ENCODE measurements around the gene RPL32.

RPL32 gene

DNA sequence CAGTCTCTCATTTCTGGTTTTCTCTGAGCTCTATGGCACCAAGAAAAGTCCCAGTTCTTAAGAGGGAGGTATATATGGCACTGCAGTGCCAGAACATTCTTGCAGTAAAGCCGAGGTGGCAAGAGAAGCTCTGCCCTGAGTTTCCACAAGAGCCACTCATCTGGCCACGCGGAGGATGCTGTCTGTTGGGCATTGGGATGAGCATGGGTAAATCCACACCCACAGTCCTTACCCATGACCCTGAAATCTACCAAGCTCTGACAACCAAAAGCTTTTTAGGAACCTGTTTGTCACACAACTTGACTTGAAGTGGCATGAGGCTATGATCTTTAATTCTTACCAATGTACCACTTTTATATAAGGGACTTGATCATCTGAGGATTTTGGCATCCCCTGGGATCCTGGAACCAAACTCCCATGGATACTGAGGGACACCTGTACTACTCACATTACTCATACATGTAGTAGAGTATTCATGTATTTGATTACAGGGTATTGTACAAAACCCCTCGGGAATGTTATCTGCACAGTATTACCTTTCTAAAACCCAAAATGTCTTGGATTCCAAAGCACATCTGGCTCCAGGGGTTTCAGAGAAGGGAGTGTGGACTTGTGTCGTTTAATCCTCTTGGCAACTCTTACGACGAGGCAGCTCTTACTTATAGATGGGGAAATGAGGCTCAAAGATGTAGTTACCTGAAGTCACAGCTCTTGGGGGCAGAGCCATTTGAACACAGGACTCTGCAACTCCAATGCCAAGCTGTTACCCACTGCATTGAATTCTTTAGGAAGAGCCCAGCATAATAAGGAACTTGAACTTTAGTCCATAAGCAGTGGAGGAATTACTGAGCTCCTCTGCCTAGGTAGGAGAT lies 8.8 kb downstream of the RPL32 start:
- DNase-seq (ENCODE audit: low read depth): no peak

DNA sequence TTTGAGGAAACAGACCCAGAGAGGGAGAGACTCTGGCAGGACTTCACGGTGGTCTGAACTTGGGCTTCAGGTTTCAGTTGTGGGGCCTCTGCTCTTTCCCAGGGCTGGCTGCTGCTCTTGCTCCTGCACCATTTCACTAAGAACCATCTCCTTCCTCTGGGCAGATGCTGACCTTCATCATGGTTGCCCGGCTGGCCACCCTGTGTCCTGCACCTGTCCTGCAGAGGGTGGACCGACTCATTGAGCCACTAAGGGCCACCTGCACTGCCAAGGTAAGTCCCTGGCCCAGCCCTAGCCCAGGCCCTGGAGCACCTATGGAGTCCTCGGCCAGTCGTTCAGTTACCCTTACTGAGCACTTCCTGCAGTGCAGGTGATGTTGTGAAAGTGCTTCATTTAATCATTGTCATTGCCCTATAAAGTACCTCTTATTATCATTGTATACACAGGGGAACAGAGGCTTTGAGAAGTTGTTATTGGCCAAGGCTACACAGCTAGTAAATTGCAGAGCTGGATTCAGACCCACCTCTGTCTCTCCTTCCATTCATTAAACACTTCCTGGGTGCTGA lies 10.0 kb downstream of the RPL32 start:
- no peak for DNase-seq (ENCODE audit: low read depth)

DNA sequence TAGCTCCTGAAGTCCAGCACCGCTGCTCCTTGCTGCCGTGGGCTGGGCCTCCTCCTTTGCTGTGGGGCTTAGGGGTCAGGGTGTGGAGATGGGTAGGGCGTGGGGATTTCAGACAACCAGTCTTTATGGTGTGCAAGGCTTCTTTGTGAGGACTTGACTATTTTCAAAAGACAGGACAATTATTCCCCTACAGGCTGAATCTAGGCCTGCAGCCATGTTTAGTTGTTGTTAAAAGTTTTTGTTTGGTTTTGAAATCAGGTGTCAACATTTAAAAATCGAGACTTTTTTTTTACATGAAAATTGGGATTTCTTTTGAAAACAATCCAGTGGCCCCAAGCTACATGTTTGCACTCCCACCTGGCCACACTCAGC lies 10.6 kb downstream of the RPL32 start:
- no peak for DNase-seq (ENCODE audit: low read depth)

DNA sequence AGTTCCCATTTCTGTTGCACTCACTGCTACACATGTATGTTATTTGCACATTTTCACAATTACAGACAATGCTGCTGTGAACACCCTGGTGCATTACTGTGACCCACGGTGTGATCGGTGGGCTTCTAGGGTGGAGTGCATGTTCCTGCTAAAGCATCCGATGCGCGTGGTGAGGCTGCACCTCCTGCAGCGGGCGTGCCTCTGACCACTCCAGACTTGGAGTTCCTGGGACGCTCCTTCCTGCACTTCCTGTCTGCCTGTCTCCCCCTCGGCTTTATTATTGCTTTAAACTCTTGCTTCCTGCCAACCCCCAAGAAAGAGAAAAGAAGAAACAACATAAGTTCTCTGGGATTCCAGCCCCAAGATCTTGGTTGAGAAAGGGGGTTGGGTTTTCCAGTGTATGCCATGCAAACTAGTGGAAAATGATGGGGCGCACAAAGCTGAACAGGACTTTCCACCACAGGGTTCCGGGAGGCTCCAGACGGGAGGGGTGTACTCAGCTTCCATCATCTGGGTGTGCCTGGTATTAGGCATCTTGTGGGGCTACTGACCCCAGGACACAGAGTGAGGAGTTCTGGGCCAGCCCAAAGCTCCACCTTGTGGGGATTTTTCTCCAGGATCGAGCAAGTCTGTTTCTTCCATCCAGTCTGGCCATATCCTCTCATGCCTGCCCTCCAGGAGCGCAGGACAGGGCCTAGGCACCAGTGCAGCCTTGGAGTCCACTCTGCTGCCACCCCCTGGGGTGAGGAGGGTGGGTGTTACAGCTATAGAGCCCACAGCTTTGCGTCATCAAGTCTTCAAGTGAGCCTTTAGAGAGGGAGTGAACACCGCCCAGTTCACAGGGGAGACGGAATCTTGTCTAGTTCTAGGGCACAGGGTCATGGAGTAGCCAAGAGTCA lies 11.2 kb downstream of the RPL32 start:
- no peak for DNase-seq (ENCODE audit: low read depth)

DNA sequence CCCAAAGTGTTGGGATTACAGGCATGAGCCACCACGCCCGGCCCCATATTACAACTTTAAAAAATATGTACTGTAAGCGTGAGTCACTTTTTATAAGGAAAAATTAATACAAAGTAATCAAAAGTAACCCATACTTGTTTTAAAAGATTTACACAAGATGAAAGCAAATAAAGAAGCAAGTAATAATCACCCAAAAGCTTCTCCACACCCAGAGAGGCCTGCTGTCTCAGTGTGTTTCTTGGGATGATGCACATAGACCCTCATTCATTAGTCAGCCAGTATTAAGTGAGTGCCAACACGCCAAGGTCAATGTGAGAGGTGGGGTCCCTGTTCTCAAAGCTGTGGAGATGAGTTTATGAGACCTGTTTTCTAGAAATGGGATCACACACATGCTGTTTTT lies 12.0 kb downstream of the RPL32 start:
- no peak for DNase-seq (ENCODE audit: low read depth)

DNA sequence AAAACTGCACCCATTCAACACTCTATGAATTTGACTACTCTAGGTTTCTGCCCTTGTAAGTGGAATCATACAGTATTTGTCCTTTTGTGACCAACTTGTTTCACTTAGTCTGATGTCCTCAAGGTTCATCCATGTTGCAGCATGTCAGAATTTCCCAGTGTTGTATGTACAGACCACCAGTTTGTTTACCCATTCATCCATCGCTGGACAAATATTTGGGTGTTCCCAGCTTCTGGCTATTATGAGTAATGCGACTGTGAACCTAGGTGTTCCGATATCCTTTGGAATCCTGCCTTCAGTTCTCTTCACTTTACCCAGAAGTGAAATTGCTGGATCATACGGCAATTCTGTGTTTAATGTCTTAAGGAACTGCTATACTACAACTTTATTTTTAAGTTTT lies 12.6 kb downstream of the RPL32 start:
- DNase-seq (ENCODE audit: low read depth): no peak

DNA sequence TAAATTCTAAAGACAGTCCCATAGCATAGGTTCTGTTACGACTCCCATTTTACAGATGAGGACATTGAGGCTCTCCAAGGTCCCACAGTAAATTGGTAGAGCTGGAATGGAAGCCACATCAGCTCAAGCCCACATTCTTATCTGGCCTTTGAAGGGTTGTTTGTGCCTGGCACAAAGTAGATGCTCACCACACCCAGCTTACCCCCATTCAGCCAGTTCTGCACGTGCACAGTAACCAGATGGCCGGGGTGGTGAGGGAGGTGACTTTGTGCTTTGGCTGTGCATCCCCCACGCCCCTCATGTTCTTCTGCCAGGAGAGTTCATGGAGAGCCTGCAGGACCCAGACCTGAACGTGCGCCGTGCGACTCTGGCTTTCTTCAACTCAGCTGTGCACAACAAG lies 16.2 kb downstream of the RPL32 start:
- DNase-seq (ENCODE audit: low read depth): no peak

DNA sequence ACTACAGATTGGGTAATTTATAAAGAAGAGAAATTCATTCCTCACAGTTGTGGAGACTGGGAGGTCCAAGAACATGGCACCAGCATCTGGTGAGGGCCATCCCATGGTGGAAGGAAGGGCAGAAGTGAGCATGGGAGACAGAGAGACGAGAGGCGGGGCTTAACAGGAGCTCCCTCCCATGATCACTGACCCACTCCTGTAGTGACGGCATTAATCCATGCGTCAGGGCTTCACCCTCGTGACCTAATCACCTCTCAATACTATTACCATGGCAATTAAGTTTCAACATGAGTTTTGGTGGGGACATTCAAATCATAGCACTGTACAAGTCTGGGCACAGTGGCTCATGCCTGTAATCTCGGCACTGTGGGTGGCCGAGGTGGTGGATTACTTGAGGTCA lies 17.1 kb downstream of the RPL32 start:
- no peak for DNase-seq (ENCODE audit: low read depth)

DNA sequence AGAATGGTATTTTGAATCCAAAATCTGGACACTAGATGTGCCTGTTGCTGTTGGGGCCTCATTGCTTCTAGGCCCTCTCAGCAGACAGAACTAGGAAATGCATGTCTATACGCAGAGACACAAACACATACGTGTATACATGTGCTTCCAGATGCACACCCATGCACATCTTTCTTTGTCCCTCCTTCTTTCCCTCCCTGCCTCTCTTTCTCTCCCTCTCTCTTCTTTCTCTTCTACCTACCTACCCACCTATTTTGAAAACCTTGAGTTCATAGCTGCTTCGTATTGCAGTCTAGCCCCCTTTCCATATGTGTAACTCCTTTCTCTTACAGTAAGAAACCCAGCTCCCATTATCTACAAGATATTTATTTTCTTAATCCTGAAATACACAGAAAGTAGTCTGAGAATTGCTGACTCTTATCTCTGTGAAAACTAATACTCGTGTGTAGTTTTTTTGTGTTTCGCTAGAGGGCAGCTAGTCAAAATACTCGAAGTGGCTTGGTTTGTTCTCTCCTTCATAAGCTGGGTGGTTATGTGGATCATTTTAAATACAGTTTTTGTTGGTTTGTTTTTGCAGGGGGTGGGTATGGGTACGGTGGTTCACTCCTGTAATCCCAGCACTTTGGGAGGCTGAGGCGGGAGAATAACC lies 18.5 kb downstream of the RPL32 start:
- DNase-seq (ENCODE audit: low read depth): no peak

DNA sequence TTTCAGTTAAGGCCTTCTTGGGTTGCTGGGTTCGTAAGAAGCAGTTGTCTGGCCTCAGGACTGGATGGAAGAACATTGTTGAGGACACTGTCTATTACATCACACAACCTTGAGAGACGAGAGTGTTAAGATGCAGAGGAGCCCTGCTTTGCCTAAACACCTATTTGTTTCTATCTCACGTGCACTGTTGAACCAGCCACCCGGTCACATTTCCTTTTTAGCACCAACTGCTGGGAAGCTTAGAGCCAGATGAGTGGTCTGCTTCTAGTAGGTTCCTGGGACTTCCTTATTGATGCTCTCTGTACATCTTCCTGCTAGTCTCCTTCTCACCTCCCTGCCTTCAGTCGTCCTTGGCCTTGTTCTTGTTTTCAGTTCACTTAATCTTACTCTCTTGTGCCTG lies 22.6 kb downstream of the RPL32 start:
- DNase-seq (ENCODE audit: low read depth): no peak

DNA sequence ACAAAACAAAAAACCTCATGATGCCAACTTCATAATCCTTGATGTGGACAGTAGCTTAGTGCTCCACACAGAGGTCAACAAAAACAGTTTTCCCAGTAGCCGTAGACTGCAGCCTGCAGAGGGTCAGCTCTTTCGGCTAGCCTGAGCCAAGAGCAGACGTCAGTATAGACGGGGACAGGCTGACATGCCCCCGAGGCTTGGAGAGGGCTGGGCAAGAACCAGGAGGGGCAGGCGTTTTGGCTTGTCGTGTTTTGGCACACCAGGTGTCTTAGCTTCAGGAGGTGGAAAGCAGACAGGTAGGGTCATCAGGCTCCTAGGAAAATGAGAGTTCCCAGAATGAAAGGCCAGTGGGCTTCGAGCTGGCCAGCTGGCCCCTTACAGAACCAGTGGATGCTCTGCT lies 23.1 kb downstream of the RPL32 start:
- no peak for DNase-seq (ENCODE audit: low read depth)

DNA sequence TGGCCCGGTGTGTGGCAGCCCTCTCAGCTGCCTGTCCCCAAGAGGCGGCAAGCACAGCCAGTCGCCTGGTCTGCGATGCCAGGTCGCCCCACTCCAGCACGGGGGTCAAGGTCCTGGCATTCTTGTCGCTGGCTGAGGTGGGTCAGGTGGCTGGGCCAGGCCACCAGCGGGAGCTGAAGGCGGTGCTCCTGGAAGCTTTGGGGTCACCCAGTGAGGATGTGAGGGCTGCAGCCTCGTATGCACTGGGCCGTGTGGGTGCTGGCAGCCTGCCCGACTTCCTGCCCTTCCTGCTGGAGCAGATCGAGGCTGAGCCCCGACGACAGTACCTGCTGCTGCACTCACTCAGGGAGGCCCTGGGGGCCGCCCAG lies 24.0 kb downstream of the RPL32 start:
- no peak for DNase-seq (ENCODE audit: low read depth)

DNA sequence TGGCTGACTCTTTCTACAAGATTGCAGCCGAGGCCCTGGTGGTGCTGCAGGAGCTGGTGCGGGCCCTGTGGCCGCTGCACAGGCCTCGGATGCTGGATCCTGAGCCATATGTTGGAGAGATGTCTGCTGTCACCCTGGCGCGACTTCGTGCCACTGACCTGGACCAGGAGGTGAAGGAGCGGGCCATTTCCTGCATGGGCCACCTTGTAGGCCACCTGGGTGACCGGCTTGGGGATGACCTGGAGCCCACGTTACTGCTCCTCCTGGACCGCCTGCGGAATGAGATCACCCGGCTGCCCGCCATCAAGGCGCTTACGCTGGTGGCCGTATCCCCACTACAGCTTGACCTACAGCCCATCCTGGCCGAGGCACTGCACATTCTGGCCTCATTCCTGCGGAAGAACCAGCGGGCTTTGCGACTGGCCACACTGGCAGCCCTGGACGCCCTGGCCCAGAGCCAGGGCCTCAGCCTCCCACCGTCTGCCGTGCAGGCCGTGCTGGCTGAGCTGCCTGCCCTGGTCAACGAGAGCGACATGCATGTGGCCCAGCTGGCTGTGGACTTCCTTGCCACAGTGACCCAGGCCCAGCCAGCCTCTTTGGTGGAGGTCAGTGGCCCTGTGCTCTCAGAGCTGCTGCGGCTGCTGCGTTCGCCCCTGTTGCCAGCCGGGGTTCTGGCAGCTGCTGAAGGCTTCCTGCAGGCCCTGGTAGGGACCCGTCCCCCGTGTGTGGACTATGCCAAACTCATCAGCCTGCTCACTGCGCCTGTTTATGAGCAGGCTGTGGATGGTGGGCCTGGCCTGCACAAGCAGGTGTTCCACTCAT lies 24.6 kb downstream of the RPL32 start:
- no peak for DNase-seq (ENCODE audit: low read depth)

DNA sequence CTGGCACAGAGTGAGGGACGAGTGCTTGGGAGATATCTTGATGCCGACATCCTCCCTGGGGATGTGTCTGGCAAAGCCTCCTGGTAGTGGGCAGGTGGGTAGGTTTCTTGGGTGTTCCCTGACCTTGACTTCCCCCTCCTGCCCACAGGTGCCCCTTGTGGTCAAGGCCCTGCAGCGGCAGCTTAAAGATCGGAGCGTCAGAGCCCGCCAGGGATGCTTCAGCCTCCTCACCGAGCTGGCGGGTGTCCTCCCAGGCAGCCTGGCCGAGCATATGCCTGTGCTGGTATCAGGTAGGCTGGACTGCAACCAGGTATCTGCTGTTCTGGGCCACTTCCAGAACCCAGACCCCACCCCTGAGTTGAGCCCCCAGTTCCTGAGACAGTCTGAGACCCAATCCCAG lies 25.6 kb downstream of the RPL32 start:
- no peak for DNase-seq (ENCODE audit: low read depth)

DNA sequence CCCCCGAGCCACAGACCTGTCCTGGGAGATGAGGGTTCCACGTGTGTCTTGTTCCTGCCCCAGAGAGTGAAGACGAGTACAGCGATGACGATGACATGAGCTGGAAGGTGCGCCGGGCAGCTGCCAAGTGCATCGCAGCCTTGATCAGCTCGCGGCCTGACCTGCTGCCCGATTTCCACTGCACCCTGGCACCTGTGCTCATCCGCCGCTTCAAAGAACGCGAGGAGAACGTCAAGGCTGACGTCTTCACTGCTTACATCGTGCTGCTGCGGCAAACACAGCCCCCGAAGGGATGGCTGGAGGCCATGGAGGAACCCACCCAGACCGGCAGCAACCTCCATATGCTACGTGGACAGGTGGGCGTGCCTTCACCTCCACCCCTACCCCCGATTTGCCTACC lies 26.3 kb downstream of the RPL32 start:
- DNase-seq (ENCODE audit: low read depth): no peak

DNA sequence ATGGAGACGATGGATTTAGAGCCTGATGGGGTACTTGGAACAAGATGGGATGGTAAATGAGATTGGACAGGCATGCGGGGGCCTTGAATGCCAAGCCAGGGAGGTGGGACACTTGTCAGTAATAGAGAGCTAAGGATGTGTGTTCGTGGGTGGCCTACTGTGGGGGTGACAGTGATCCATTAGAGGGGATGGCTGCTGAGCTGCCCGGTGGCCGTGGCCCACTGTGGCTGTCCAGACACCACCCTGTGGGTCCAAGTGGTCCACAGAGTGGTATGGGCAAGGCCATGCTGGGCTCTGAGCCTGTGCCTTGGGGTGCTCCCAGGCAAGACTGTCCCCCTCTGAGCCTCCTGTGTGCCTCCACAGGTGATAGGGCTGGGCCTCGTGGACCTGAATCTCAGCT lies 27.4 kb downstream of the RPL32 start:
- no peak for DNase-seq (ENCODE audit: low read depth)

DNA sequence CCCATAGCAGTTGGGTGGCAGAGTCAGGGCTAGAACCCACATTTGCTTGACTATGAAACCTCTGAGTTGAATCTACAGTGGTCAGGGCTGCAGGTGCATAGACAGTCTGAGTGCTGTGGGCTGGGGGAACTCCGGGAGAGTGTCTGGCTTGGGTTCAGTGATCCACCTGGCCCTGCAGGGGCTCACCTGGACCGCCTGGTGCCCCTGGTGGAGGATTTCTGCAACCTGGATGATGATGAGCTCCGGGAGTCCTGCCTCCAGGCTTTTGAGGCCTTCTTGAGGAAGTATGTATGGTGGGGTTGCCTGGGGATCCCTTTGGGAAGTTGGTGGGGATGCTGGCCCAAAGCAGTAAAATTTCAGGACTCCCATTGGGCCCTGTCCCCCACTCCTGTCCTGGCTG lies 28.6 kb downstream of the RPL32 start:
- DNase-seq (ENCODE audit: low read depth): no peak

DNA sequence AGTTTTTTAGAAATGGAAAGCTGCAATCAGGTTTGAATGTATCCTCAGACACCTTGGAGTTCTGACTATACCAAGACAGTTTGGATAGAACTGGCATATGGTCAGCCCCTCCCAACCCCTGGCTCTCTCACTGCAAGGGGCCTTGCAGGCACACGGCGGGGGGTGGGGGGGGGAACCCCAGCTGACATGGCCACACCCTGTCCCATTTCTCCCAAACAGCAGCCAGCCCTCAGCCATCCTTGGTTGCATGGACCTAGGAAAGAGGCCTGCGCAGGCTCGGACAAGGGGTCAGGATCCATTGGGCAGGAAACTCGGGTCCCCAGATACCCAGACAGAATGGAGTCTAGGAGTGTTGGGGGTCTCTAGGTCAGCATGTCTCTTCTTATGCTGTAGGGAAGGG lies 30.4 kb downstream of the RPL32 start:
- no peak for DNase-seq (ENCODE audit: low read depth)

DNA sequence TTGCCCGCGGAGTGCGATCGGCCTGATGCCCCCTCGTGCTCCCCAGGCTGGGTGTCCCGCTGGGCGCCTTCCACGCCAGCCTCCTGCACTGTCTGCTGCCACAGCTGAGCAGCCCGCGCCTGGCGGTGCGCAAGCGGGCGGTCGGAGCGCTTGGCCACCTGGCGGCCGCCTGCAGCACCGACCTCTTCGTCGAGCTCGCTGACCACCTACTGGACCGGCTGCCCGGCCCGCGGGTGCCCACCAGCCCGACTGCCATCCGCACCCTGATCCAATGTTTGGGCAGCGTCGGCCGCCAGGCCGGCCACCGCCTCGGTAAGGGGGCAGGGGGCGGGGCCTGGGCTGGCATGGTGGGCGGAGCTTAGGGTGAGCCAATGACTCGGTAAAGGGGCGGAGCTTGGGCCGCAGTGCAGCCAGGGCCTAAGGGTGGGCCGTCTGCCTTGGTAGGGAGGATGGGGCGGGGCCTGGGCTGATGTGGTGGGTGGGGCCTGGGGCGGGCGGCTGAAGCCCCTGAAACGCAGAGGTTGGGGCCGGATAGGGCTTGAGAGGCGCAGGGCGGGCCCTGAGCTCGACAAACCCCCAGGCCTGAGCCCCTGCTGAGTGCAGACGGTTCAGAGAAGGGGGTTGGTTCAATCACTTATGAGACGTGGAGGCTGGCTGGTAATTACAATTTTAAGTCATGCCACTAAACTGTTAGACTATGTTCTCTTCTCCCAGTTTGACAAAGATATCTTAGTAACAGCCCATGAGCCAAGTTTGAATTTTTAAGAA lies 31.2 kb downstream of the RPL32 start:
- peak; percentile 91 for DNase-seq (ENCODE audit: low read depth)

DNA sequence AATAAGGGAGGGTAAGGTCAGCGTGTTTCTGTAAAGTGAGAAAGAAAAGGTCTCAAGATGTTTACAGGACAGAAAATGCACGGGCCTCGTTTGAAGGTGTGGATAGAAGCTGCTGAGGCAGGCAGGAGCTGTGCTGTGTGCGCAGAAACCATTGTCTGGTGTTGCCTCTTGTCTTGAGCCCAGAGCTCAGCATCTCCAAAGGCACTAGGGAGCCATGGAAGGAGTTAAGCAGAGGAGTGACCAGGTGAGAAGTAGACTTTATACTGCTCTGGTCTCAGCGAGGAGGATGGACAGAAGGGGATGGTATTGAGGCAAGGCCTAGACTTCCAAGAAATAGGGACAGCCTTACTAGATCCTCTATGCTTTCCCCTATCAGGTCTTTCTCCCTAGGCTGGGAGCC lies 31.9 kb downstream of the RPL32 start:
- no peak for DNase-seq (ENCODE audit: low read depth)

DNA sequence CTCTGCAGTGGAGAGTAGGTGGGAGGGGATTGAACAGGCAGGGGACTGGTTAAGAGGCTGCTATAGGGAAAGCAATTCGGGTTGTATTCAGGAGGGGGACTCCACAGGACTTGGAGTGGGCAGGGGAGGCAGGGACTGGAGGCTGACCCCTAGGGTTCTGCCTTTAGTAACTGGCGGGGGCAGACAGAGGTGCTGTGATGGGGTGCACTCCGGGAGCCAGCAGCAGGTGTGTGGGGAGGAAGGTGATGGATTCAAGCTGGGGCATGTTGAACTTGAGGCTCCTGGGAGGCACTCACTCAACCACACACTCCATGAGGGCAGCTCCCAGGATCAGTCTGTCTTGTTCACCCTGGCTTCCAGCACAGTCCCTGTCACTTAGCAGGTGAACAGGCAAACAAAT lies 32.4 kb downstream of the RPL32 start:
- DNase-seq (ENCODE audit: low read depth): no peak
